K562 (cell line): ENCODE measurements around the gene GPRIN2. TPM values are rescaled to one million over a fixed set of nuclear protein-coding genes. Genes with fewer than 3 reads are reported as not detected.

Source experiments
- EGR1 ChIP-seq: fragments of 450-650 bp; conservative IDR thresholded peaks from 2 replicates; pipeline ENCODE4 v1.6.1; 2017; ENCODE audit warnings: mild to moderate bottlenecking
- ELF2 ChIP-seq: fragments of 250-450 bp; sonication (Bioruptor Pico); IDR thresholded peaks from 2 replicates; pipeline ENCODE4 v1.5.0; 2021; ENCODE audit warnings: mild to moderate bottlenecking
- ERF ChIP-seq: fragments of 450-650 bp; formaldehyde crosslinking; IDR thresholded peaks from 2 replicates; pipeline ENCODE4 v1.4.0; 2020; ENCODE audit warnings: mild to moderate bottlenecking, mixed read lengths
- FOXJ3 ChIP-seq: sonication (generic); formaldehyde crosslinking; IDR thresholded peaks from 2 replicates; pipeline ENCODE4 v1.4.0; 2020; ENCODE audit warnings: mild to moderate bottlenecking, missing genetic modification reagents
- GABPA ChIP-seq: fragments of 200-800 bp; sonication (Bioruptor generic); conservative IDR thresholded peaks from 2 replicates; pipeline ENCODE4 v1.6.1; 2016; ENCODE audit warnings: low read depth, missing genetic modification characterization, missing compliant biosample characterization
- HDAC6 ChIP-seq: IDR thresholded peaks from 2 replicates; pipeline ENCODE4 v1.6.1; 2012; ENCODE audit warnings: low read depth, mild to moderate bottlenecking, control low read depth, inconsistent platforms, low read length, moderate library complexity
- HEY1 ChIP-seq: fragments of 250-450 bp; sonication (Bioruptor Pico); IDR thresholded peaks from 2 replicates; pipeline ENCODE4 v1.5.0; 2020; ENCODE audit warnings: mild to moderate bottlenecking, moderate library complexity, borderline replicate concordance
- HNRNPUL1 ChIP-seq: fragments of 200-400 bp; formaldehyde crosslinking; IDR thresholded peaks from 2 replicates; pipeline ENCODE4 v1.6.1; 2017; ENCODE audit warnings: low read length
- MAZ ChIP-seq, 2 experiments: fragments of 450-650 bp in 1 of 2; sonication (generic) in 1 of 2; formaldehyde crosslinking; IDR thresholded peaks in 1 of 2; conservative IDR thresholded peaks in 1 of 2; 2 replicates each; pipeline versions ENCODE4 v1.4.0 to v1.5.0; 2020; ENCODE audit warnings: mild to moderate bottlenecking in 1 of 2, missing genetic modification reagents in 1 of 2
- NCOA1 ChIP-seq: fragments of 450-650 bp; IDR thresholded peaks from 2 replicates; pipeline ENCODE4 v1.6.1; 2016; ENCODE audit warnings: low read depth
- NFIC ChIP-seq: fragments of 450-650 bp; IDR thresholded peaks from 2 replicates; pipeline ENCODE4 v1.6.1; 2017; ENCODE audit warnings: mild to moderate bottlenecking, inconsistent platforms
- SMAD4 ChIP-seq: fragments of 250-450 bp; sonication (Bioruptor Pico); conservative IDR thresholded peaks from 2 replicates; pipeline ENCODE4 v1.8.0; 2021; ENCODE audit warnings: inconsistent platforms, mild to moderate bottlenecking, moderate library complexity
- STAT5A ChIP-seq: IDR thresholded peaks from 2 replicates; pipeline ENCODE4 v1.6.1; 2012; ENCODE audit warnings: low read length, inconsistent platforms, borderline replicate concordance
- TSC22D4 ChIP-seq: fragments of 450-650 bp; IDR thresholded peaks from 2 replicates; pipeline ENCODE4 v1.6.1; 2016; ENCODE audit warnings: missing genetic modification characterization, missing biosample characterization, control low read depth
- ZBTB17 ChIP-seq: fragments of 450-650 bp; formaldehyde crosslinking; IDR thresholded peaks from 2 replicates; pipeline ENCODE4 v1.4.0; 2020; ENCODE audit warnings: mild to moderate bottlenecking
- ZKSCAN8 ChIP-seq: fragments of 200-800 bp; sonication (Bioruptor generic); IDR thresholded peaks from 2 replicates; pipeline ENCODE4 v1.6.1; 2016; ENCODE audit warnings: missing genetic modification characterization, missing compliant biosample characterization
- ZNF263 ChIP-seq: sonication (generic); formaldehyde crosslinking; IDR thresholded peaks from 2 replicates; pipeline ENCODE4 v1.8.0; 2022; ENCODE audit warnings: mild to moderate bottlenecking, missing genetic modification reagents, borderline replicate concordance
- ZNF316 ChIP-seq: fragments of 450-650 bp; IDR thresholded peaks from 2 replicates; pipeline ENCODE4 v1.6.1; 2016
- ZNF79 ChIP-seq: fragments of 250-450 bp; sonication (Bioruptor Pico); IDR thresholded peaks from 2 replicates; pipeline ENCODE4 v1.4.0; 2020; ENCODE audit warnings: low read depth, mild to moderate bottlenecking, moderate library complexity
- polyA plus RNA-seq, 8 experiments: library from polyadenylated mRNA; depleted of rRNA in 4 of 8; stranded (reverse) in 5 of 8; unstranded in 3 of 8; fragments of >200 nt; fragmentation: Nextera tagmentation in 2 of 8; fragmentation: Illumina TruSeq in 1 of 8; extraction: Ambion mirVana in 2 of 8; extraction: Trizol in 1 of 8; gene quantifications; 2 replicates each; pipeline versions ENCODE4 v1.2.1 to v1.2.3, GENCODE V29; 2011 to 2014; ENCODE audit warnings: inconsistent platforms in 1 of 8, missing spikeins in 1 of 8
- total RNA-seq, 7 experiments: library from RNA; depleted of rRNA in 6 of 7; stranded (reverse); fragments of >200 nt in 6 of 7; fragmentation: Illumina TruSeq in 2 of 7; extraction: Trizol in 2 of 7; gene quantifications; 2 replicates each; pipeline versions ENCODE4 v1.2.1 to v1.2.3, GENCODE V29; 2011 to 2021; ENCODE audit warnings: low replicate concordance in 1 of 7
- TF ChIP-seq, protein P1 (sequence below): fragments of 450-650 bp; IDR thresholded peaks from 2 replicates; pipeline ENCODE4 v1.6.1; 2018; ENCODE audit warnings: mild to moderate bottlenecking, low read depth; ENCODE audit not compliant: partially characterized antibody
- TF ChIP-seq, protein P2 (sequence below): fragments of 250-450 bp; sonication (Bioruptor Pico); IDR thresholded peaks from 2 replicates; pipeline ENCODE4 v1.5.0; 2021; ENCODE audit warnings: mild to moderate bottlenecking, borderline replicate concordance
- TF ChIP-seq, protein P3 (sequence below): fragments of 250-450 bp; sonication (Bioruptor Pico); IDR thresholded peaks from 2 replicates; pipeline ENCODE4 v1.4.0; 2020; ENCODE audit warnings: mild to moderate bottlenecking

GPRIN2 gene
- total and polyA plus RNA-seq, 9 of the 15 experiments (the other 6 are each of a cell fraction or from before 2014, with no cell fraction given) = not detected

DNA sequence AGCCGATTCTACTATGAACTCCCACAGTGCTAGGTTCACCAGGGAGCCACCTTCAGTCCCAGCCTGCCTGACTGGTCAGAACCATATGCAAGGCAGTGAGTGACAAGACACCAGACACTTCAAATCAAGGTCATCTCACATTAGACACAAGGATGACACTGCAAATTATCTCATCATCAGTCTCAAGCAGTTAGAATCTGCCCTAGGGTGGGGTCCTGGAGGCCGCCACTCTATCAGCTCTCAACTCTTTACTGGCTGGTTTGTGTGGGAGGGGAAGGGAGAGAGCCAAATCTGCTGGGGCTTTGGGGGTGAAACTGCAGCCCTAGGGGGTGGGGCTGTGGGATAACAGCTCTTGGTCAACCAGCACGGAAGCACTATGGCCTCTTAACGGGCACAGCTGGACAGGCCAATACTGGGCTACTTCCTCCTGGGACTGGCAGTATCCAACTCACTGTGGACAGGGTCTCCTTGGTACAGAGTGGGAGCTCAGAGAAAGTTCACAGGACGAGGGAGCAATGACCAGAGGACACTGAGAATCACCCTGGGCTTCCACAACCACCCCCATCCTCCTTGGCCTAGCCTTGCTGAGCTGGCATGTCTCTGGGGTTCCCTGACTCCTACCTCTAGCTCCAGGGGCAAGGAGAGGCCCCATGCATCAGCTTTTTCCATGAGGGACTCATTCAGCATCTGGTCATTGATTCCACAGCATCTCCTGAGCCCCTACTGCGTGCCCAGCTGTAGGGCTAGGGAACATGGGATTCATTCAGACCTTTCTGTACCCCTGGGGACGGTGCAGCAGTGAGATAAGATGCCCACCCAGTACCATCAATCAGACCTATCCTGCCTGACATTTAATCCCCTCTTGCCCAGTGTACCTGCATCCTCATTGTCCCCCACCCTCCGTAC is 5.4 kb downstream of the GPRIN2 start (continued):
- TF ChIP-seq HEY1 (CRISPR knock-in tag) (no peak), ZBTB17 (0 out of 2 replicates have a peak, but pooled peaks have one; percentile 5), ZKSCAN8 (no peak), ERF (no peak), HDAC6 (no peak), NFIC (no peak), TSC22D4 (no peak), HNRNPUL1 (no peak), ZNF79 (CRISPR knock-in tag) (no peak), ZNF263 (no peak), EGR1 (0 out of 2 replicates have a peak, but pooled peaks have one; percentile 36), SMAD4 (CRISPR knock-in tag) (0 out of 2 replicates have a peak, but pooled peaks have one; percentile 39), STAT5A (no peak), NCOA1 (no peak), GABPA (no peak), MAZ (CRISPR knock-in tag; conservative IDR thresholded peaks at IDR 0.05 in 1 of 2, IDR thresholded peaks at IDR 0.05 in 1 of 2) (0 out of 4 replicates have a peak, but pooled peaks of 1 of the 2 experiments have one; percentile 30), ELF2 (CRISPR knock-in tag) (no peak), FOXJ3 (no peak), ZNF316 (peak; percentile 93)
- TF ChIP-seq, protein P1, sequence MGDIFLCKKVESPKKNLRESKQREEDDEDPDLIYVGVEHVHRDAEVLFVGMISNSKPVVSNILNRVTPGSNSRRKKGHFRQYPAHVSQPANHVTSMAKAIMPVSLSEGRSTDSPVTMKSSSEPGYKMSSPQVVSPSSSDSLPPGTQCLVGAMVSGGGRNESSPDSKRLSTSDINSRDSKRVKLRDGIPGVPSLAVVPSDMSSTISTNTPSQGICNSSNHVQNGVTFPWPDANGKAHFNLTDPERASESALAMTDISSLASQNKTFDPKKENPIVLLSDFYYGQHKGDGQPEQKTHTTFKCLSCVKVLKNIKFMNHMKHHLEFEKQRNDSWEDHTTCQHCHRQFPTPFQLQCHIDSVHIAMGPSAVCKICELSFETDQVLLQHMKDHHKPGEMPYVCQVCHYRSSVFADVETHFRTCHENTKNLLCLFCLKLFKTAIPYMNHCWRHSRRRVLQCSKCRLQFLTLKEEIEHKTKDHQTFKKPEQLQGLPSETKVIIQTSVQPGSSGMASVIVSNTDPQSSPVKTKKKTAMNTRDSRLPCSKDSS = no peak
- TF ChIP-seq, protein P2, sequence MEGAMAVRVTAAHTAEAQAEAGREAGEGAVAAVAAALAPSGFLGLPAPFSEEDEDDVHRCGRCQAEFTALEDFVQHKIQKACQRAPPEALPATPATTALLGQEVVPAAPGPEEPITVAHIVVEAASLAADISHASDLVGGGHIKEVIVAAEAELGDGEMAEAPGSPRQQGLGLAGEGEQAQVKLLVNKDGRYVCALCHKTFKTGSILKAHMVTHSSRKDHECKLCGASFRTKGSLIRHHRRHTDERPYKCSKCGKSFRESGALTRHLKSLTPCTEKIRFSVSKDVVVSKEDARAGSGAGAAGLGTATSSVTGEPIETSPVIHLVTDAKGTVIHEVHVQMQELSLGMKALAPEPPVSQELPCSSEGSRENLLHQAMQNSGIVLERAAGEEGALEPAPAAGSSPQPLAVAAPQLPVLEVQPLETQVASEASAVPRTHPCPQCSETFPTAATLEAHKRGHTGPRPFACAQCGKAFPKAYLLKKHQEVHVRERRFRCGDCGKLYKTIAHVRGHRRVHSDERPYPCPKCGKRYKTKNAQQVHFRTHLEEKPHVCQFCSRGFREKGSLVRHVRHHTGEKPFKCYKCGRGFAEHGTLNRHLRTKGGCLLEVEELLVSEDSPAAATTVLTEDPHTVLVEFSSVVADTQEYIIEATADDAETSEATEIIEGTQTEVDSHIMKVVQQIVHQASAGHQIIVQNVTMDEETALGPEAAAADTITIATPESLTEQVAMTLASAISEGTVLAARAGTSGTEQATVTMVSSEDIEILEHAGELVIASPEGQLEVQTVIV (CRISPR knock-in tag) = no peak
- TF ChIP-seq, protein P3, sequence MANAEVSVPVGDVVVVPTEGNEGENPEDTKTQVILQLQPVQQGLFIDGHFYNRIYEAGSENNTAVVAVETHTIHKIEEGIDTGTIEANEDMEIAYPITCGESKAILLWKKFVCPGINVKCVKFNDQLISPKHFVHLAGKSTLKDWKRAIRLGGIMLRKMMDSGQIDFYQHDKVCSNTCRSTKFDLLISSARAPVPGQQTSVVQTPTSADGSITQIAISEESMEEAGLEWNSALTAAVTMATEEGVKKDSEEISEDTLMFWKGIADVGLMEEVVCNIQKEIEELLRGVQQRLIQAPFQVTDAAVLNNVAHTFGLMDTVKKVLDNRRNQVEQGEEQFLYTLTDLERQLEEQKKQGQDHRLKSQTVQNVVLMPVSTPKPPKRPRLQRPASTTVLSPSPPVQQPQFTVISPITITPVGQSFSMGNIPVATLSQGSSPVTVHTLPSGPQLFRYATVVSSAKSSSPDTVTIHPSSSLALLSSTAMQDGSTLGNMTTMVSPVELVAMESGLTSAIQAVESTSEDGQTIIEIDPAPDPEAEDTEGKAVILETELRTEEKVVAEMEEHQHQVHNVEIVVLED (CRISPR knock-in tag) = no peak
